ENCODE measurements around the gene LATS2. TPM values are rescaled to one million over a fixed set of nuclear protein-coding genes. Genes with fewer than 3 reads are reported as not detected.
"Not testable (repeated sequence)": the region's sequence is repeated elsewhere in the genome, so short reads cannot be mapped to it uniquely, and the experiment has no call there.

Gene LATS2
- total RNA-seq, 1 experiment from 2014 or later: 19.1 TPM

DNA sequence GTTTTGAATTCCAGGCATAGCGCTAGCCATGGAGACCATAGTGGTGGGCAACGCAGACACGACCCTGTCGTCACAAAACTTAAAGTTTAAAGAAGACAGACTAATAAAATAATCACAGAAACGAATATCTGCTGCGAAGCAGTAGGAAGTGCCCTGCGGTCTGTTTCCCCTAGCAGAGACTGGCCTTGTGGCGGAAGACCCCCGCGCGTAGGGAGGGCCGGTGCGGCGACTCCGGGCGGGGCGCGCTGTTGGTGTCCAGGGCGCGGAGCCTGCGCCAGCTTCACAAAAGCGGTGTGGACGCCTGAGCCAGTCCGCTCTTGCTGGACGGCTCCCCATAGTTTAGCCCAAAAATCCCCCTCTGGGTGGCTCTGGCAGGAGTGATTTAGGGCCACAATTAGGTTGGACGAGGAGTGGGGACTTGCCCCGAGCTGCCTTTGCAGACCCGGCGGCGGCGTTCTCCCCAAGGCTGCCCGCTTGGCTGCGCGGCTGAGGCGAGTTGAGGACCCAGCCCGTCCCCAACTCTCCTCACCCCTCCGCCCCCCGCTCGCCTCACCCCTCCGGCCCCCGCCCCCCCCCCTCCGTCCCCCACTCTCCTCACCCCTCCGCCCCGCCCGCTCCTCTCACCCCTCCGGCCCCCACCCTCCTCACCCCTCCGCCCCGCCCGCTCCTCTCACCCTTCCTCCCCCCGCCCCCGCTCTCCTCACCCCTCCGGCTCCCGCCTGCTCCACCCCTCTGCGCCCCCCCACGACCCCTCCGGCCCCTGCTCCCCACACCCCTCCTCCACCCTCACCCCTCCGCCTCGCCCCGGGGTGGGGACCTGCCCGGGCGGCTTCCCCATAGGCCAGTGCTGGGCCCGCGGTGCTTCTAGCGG, 14.2 kb upstream of the LATS2 start:
- DNase-seq (ENCODE audit: extremely low read depth, low read depth): no peak

DNA sequence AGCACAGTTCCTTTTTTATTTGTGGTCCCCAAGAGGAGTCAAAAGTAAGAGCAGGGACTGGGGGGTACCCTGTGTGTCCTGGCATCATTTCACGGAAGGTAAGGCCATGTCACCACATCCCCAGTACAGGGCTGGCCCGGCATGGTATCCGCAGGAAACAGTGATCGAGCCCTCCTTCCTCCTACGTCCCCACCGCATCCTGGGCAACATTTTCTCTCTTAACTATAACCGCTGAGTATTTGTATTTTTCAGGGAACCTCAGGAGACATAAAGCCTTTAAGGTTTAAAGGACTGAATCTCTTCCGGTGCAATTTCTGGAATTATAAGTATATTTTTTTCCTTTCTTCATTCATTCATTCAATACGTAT, 13.6 kb upstream of the LATS2 start:
- DNase-seq (ENCODE audit: extremely low read depth, low read depth): no peak

DNA sequence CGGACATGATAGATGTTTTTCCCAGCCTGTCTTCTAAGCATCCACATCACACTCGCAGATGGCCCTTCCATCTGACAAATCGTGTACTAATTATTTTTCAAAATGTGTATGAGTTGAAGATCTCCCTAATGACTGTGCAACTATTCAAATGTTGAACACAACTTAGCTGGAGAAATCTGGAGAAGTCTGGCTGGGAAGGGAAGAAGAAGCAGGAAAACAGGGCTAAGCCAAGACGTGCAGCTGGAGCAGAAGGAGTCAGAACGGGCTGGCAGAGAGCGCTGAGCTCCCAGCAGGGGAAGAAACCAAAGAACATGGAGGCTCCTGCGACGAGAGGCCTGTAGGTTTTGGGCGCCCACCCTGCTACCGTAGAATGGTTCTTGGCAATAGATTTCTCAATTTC, 13.2 kb upstream of the LATS2 start:
- DNase-seq (ENCODE audit: extremely low read depth, low read depth): no peak

DNA sequence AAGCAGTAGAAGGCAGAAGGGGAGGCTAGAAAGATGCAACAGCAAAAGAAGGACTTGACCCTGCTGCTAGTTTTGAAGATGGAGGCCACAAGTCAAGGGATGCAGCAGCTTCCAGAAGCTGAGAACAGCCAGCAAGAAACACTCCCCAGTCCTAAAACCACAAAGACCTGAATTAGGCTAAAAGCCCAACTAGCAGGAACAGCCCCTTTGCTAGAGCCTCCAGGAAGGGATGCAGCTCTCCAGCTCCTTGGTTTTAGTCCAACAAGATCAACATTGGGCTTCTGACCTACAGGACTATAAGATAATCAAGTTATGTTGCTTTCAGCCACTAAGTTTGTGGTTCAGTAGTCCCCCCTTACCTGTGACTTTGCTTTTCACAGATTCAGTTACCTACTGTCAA, 10.5 kb upstream of the LATS2 start:
- no peak for DNase-seq (ENCODE audit: extremely low read depth, low read depth)

DNA sequence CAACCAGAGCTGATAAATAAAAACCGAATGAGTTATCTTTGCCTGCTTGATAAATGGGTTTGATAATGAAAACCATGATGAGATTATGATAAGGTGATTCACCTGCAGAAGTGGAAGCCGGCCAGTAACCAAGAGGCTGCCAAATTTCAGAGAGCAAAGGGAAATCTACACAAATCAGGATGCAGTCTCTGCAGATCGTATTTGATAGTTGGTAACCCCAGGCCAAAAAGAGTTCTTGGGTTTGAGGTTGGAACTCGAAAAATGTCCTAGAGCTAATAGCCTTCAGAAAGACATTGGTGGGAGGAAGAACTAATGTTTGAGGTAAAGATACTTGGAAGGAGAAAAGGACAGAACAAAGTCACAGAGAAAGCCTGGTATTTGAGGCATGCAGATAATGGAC, 9.6 kb upstream of the LATS2 start:
- no peak for DNase-seq (ENCODE audit: extremely low read depth, low read depth)

DNA sequence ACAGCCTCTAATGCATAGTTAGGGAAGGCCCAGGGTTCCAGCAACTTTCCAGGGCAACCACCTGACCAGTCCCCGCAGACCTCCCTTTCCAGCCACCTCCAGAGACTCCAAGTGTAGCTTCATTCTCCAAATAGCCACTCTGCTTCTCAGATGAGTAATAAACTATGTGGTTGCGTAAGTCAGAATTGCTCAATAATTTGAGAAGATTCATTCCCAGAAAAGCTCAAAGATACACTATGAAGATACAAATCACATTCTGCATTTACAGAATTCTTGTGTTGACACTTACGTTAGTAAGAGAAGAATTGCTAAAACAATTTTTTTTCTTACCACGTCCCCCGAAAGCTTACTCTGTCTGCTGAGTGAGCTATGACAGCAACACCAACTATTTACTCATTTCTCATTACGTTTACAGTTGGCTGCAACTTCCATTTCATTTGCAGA, 8.2 kb upstream of the LATS2 start:
- DNase-seq (ENCODE audit: extremely low read depth, low read depth): peak; percentile 83

DNA sequence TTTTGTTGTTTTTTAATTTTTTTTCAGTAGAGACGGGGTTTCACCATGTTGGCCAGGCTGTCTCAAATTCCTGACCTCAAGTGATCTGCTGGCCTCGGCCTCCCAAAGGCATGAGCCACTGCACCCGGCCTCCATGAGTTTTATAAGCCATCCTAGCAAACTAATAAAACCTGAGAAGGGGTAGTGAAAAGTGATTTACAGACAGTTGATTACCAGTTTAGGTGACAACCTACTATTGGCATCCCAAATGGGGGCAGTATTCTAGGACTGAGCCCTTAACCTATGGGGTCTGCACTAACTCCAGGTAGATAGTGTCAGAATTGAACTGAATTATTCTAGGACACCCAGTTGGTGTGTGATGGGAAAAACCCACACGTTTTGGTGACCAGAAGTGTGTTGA, 6.5 kb upstream of the LATS2 start:
- no peak for DNase-seq (ENCODE audit: extremely low read depth, low read depth)

DNA sequence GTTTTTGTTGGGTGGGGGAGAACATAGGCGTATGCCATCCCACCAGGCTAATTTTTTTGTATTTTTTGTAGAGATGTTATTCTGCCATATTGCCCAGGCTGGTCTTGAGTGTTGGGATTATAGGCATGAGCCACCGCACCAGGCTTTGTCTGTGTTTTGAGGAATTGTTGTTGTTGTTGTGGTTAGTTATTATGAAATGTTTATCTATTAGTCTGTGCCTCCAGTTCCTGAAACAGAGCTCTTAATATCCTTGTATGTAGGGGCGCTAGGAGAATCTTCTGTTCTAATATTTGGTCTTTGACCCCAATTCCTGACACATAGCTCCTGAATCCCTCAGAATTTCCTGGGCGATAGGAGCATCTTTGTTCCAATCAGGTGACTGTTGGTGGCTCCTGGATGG, 5.6 kb upstream of the LATS2 start:
- no peak for DNase-seq (ENCODE audit: extremely low read depth, low read depth)

DNA sequence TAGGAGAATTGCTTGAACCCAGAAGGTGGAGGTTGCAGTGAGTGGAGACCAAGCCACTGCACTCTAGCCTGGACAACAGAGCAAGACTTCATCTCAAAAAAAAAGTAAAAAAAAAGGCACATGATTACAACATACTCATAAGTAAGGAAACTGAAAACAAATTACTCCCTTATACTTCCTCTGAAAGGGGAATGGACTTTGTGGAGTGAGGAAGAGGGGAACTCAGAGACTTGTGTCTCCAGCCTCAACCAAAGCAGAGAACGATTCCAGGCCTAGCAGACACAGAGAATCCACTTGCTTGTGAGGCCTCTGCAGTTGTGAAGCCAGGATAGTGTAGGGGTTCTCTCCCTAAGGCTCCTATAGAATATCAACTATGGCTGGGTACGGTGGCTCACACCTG, 4.3 kb upstream of the LATS2 start:
- DNase-seq (ENCODE audit: extremely low read depth, low read depth): no peak

DNA sequence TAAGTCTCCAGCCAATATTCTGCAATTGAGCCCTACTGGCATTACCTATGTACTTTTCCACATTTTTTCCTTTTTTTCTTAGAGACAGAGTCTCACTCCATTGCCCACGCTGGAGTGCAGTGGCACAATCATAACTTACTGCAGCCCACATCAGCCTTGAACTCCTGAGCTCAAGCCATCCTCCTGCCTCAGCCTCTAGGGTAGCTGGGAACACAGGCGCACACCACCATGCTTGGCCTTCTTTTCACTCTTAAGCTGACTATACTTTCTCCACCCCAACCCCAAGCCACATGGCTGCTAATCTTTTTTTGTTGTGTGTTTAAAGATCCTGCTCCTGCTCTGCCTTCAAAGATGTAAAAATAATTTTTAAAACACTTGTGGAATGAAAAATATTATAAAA, 1.6 kb upstream of the LATS2 start:
- DNase-seq (ENCODE audit: extremely low read depth, low read depth): no peak

DNA sequence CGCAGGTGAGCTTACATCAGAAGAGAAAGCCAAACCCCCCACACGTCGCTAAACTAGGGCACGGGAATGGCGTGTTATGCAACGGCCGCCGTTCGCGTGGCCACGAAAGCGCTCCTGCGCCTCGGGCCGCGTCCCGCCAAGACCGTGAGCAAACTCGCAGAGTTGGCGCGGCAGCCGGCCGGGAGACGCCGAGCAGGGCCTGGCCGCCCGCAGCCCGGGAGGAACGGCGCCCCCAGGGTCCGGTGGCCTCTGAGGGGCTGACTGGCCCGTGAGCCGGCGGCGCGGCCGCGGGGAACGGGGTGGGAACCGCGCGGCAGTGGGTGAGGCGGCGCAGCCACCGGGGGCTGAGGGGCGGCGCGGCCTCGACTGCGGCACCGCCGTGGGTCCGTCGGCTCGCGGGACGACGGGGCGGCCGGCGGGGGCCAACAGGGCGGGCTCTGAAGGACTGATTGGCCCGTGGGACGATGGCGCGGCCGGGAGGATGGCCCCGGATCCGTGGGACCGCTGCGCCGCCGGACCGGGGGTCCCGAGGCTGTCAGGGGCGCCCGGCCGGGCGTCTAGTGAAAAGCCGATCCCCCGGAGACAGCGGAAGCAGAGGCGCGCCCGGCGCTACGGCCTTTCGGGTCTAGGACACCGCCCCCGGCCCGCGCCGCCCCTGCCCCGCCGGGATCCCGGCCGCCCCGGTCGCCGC, 903 bp downstream of the LATS2 start:
- no peak for DNase-seq (ENCODE audit: extremely low read depth, low read depth)

DNA sequence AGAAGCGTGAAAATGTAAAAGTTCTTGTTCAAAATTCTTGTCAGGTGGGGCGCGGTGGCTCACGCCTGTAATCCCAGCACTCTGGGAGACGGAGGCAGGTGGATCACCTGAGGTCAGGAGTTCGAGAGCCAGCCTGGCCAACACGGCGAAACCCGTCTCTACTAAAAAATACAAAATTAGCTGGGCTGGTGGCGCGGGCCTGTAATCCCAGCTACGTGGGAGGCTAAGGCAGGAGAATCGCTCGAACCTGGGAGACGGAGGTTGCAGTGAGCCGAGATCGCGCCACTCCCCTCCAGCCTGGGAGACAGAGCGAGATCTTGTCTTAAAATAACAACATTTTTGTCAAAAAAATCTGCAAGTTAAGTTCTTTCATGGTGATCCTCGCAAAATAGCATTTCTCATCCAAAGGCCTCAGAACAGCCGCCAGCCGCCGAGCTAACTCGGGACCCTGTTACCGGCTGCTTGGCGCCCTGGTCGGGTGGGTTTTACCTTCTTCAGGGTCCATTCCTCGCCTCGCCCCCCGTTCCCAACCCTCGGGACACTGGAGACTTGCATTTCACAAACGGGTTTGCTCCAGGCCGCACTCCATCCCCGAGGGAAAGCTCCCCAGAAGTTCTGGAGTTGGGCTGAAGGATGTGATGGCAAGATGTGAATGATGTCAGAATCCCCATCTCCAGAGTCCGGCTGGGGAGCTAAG, 1.6 kb downstream of the LATS2 start:
- DNase-seq (ENCODE audit: extremely low read depth, low read depth): no peak

DNA sequence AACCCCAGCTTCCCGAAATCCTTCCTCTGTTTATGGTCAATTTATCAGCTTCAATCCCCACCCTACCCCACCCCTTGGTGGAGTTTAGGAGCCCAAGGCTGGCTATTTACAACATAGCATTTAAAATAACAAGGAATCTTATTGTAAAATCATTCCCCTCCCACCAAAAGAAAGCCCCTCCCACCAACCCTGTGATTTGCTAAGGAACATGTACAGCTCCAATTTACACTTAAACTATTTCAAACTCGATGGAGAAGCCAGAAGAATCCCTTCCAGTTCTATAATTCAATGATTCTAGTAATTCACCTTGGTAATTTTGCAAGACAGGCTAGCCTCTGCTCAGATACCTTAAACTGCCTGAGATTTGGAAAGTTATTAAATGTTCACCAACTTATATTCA, 3.0 kb downstream of the LATS2 start:
- DNase-seq (ENCODE audit: extremely low read depth, low read depth): no peak

DNA sequence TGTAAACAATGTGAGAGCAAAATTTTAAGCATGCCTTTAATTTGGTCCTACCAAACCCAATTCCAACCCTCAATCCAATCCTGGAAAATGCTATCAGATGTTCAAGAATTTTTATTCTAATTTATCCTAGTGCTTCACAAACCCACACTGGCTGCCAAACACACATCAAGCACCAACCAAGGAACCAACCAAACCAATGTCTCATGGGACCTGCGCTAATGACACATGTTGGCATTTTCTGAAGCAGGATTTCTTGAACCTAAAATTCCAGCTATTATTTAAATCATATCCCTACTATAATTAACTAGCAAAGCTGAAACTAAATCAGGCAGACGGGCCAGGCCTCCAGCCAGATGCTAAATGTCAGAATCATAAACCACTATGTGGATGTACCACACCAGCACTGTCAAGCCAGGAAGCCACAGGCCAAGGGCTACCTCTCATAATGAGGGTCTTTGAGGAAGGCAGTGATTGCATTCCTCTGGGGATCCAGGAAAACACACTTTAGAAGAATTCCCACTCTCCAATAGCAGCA, 5.8 kb downstream of the LATS2 start:
- DNase-seq (ENCODE audit: extremely low read depth, low read depth): no peak

DNA sequence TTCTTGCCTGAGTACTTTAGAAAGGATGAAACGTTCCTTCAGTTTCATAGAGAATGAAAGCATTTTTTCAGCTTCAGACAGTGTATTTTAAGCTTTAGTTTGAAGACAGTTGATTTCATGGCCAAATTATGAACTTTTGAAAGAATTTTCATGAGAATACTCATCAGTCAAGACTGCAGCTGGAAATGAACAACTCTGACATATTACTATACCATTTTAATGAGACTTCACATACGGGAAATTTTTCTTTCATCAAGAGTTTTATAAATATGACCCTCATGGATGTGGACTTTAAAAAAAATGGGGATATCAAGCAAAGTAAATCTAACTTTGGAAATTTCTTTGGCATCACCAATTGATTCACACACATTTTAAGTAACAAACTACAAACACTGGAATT, 6.4 kb downstream of the LATS2 start:
- no peak for DNase-seq (ENCODE audit: extremely low read depth, low read depth)

DNA sequence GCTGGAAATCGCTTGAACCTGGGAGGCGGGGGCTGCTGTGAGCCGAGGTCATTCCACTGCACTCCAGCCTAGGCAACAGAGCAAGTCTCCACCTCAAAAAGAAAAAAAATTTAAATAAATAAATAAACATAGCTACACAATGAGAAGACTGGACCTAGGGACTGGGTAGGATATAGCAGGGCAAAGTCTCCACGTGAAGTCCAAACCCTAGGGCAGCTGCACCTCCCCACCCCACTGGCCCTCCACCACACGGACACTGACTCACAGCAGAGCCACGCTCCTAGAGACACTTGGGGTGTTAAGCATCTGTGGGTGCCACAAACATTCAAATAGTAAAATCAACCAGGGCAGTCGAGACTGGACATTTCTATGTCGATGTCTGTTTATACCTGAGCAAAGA, 7.1 kb downstream of the LATS2 start:
- no peak for DNase-seq (ENCODE audit: extremely low read depth, low read depth)

DNA sequence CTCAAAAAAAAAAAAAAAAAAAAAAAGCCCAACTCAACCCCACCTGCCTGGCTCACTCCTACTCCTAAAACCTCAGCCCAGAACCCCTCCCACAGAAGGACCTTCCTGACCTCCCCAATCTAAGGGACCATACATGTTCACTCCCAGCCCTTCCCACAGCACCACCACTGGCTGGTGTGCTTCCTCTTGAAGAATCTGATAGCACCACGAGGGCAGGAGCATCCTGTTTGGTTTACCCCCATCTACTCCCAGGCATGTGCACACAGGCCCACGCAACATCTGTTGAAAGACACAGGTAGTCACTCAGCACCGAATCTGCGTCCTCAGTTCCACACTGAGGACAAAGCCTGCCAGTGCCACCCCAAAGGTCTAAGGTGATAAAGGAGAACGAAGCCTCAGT, 8.2 kb downstream of the LATS2 start:
- no peak for DNase-seq (ENCODE audit: extremely low read depth, low read depth)

DNA sequence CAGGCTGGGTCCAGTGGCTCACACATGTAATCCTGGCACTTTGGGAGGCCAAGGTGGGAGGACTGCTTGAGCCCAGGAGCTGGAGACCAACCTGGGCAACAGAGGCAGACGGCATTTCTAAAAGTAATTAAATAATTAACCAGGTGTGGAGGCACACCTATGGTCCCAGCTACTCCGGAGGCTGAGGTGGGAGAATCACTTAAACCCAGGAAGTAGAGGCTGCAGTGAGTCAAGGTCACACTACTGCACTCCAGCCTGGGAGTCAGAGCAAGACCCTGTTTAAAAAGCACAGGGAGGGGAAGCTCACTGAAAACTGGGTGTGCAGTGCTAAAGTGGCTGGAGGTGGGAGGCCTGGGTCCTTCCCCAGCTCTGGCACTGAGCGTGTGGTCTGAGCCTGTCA, 9.7 kb downstream of the LATS2 start:
- DNase-seq (ENCODE audit: extremely low read depth, low read depth): no peak

DNA sequence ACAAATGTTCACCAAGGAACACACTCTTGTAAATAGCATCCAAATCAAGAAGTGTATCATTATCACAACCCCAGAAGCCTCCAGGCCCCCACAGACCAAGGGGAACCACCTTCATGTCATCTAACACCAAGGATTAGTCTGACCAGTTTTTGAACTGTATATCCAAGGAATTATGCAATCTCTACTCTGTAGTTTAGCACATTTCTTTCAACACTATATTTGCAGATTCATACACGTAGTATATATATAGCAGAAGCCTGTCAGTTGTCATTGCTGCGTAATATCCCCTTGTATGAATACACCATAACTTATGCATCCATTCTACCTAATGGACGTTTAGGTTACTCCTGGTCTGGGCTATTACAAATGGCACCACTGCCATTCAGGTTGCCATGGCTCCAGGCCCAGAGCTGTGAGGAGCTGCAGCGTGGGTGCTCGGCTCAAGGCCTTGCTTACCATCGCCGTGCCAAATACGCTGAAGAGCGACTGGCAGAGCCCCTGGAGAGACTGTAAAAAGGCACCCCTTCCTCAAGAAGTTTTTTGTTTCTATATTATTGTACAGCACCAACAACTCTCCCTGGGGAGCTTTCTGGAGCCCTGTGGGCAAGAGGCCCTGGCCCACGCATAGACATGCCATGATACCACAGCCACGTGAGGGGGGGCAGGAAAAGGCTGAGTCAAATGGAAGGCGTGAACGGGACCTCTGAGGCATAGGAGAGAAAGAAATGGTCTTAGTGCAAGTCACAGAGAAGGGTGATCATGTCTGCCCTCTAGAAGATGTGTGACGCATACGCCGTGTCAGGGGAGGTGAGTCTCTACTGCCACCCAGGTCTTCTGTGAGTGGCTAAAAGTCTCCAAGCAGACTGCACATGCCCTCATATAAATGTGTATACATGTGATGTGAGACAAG, 10.8 kb downstream of the LATS2 start:
- DNase-seq (ENCODE audit: extremely low read depth, low read depth): no peak

DNA sequence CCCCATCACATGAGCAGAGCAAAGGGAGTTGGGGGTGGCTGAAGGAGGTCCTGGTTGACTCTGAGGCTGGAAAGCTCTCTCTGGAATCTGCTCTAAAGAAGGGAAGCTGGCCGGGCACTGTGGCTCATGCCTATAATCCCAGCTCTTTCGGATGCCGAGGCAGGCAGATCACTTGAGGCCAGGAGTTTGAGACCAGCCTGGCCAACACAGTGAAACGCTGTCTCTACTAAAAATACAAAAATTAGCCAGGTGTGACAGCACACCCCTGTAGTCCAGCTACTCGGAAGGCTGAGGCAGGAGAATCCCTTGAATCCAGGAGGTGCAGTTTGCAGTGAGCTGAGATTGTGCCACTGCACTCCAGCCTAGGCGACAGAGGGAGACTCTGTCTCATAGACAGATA, 11.7 kb downstream of the LATS2 start:
- DNase-seq (ENCODE audit: extremely low read depth, low read depth): not testable (repeated sequence)

All from NCI-H460 (cell line).